Urothelium cell line (cell line): ENCODE measurements around the gene DOCK6.

Source experiments
- DNase-seq: peaks from one replicate; pipeline ENCODE4 v3.0.0; 2011; ENCODE audit warnings: low spot score, mixed read lengths
- FAIRE-seq: peaks from 2 replicates; lab custom pipeline; 2011; peaks lifted over from hg19 to GRCh38; lab: Jason Lieb, UNC

Gene DOCK6

GRCh38 chr19:11247391-11247790 lies 14.9 kb downstream of the DOCK6 start:
- DNase-seq = no peak
- no peak for FAIRE-seq

GRCh38 chr19:11246941-11247340 lies 15.4 kb downstream of the DOCK6 start:
- DNase-seq = no peak
- FAIRE-seq = no peak

GRCh38 chr19:11244846-11245589 lies 17.3 kb downstream of the DOCK6 start:
- DNase-seq = no peak

GRCh38 chr19:11243798-11244169 lies 18.5 kb downstream of the DOCK6 start:
- no peak for DNase-seq
- FAIRE-seq = no peak

More at GRCh38 chr19:11244846-11245589, 17.3 kb downstream of the DOCK6 start:
- no peak for FAIRE-seq

GRCh38 chr19:11242864-11243797 lies 19.2 kb downstream of the DOCK6 start:
- FAIRE-seq (peak; percentile 42), DNase-seq (peak; percentile 89)

GRCh38 chr19:11242025-11242424 lies 20.3 kb downstream of the DOCK6 start:
- DNase-seq (no peak), FAIRE-seq (no peak)

- FAIRE-seq = no peak
- no peak for DNase-seq
Observed at GRCh38 chr19:11240008-11240444, 22.3 kb downstream of the DOCK6 start.

GRCh38 chr19:11239377-11240000 lies 22.8 kb downstream of the DOCK6 start, which contains the start of gene ANGPTL8:
Gene ANGPTL8 (plus strand): TSS chr19:11239619. CDS start chr19:11239638, 19 bp downstream.
- DNase-seq (no peak), FAIRE-seq (no peak)

GRCh38 chr19:11238781-11239376 lies 23.4 kb downstream of the DOCK6 start:
- FAIRE-seq (no peak), DNase-seq (no peak)

- DNase-seq (no peak), FAIRE-seq (no peak)
Observed at GRCh38 chr19:11238041-11238440, 24.3 kb downstream of the DOCK6 start.

- no peak for FAIRE-seq
- DNase-seq = no peak
Observed at GRCh38 chr19:11237321-11237720, 25.0 kb downstream of the DOCK6 start.

GRCh38 chr19:11236324-11237301 lies 25.7 kb downstream of the DOCK6 start:
- DNase-seq (no peak), FAIRE-seq (no peak)

- DNase-seq = no peak
- no peak for FAIRE-seq
Observed at GRCh38 chr19:11234486-11235075, 27.7 kb downstream of the DOCK6 start.

GRCh38 chr19:11233073-11233472 lies 29.3 kb downstream of the DOCK6 start:
- FAIRE-seq (no peak), DNase-seq (no peak)

GRCh38 chr19:11232555-11232954 lies 29.8 kb downstream of the DOCK6 start:
- FAIRE-seq (no peak), DNase-seq (no peak)

GRCh38 chr19:11230621-11231386 lies 31.5 kb downstream of the DOCK6 start:
- FAIRE-seq (no peak), DNase-seq (no peak)

GRCh38 chr19:11227195-11227886 lies 35.0 kb downstream of the DOCK6 start:
- FAIRE-seq (no peak), DNase-seq (no peak)

- FAIRE-seq (no peak), DNase-seq (no peak)
Observed at GRCh38 chr19:11226716-11227166, 35.6 kb downstream of the DOCK6 start.
